ENCODE measurements around the gene FBLN7.

Gene FBLN7

GRCh38 chr2:112157472-112157871 lies 19.3 kb downstream of the FBLN7 start:
- no peak for DNase-seq (ENCODE audit: low read depth)

GRCh38 chr2:112159454-112159921 lies 21.3 kb downstream of the FBLN7 start:
- no peak for DNase-seq (ENCODE audit: low read depth)

- no peak for DNase-seq (ENCODE audit: low read depth)
These were observed 22.4 kb downstream of the FBLN7 start for GRCh38 chr2:112160283-112161250.

GRCh38 chr2:112161431-112162145 lies 23.4 kb downstream of the FBLN7 start:
- no peak for DNase-seq (ENCODE audit: low read depth)

- no peak for DNase-seq (ENCODE audit: low read depth)
These were observed 24.2 kb downstream of the FBLN7 start for GRCh38 chr2:112162341-112162740.

- DNase-seq (ENCODE audit: low read depth): no peak
These were observed 24.8 kb downstream of the FBLN7 start for GRCh38 chr2:112162956-112163355.

GRCh38 chr2:112163541-112163981 lies 25.4 kb downstream of the FBLN7 start:
- no peak for DNase-seq (ENCODE audit: low read depth)

GRCh38 chr2:112164876-112165275 lies 26.7 kb downstream of the FBLN7 start:
- DNase-seq (ENCODE audit: low read depth): no peak

GRCh38 chr2:112165296-112165695 lies 27.1 kb downstream of the FBLN7 start:
- no peak for DNase-seq (ENCODE audit: low read depth)

- DNase-seq (ENCODE audit: low read depth): no peak
These were observed 28.8 kb downstream of the FBLN7 start for GRCh38 chr2:112166806-112167499.

GRCh38 chr2:112168422-112169124 lies 30.4 kb downstream of the FBLN7 start:
- DNase-seq (ENCODE audit: low read depth): no peak

GRCh38 chr2:112170495-112170894 lies 32.3 kb downstream of the FBLN7 start:
- no peak for DNase-seq (ENCODE audit: low read depth)

GRCh38 chr2:112173646-112174319 lies 35.6 kb downstream of the FBLN7 start:
- no peak for DNase-seq (ENCODE audit: low read depth)

- DNase-seq (ENCODE audit: low read depth): no peak
These were observed 36.2 kb downstream of the FBLN7 start for GRCh38 chr2:112174383-112174782.

- no peak for DNase-seq (ENCODE audit: low read depth)
These were observed 37.1 kb downstream of the FBLN7 start for GRCh38 chr2:112175333-112175732.

GRCh38 chr2:112175958-112176573 lies 37.9 kb downstream of the FBLN7 start:
- DNase-seq (ENCODE audit: low read depth): no peak

GRCh38 chr2:112181571-112182290 lies 43.5 kb downstream of the FBLN7 start:
- peak; percentile 68 for DNase-seq (ENCODE audit: low read depth)

GRCh38 chr2:112182581-112183034 lies 44.4 kb downstream of the FBLN7 start:
- DNase-seq (ENCODE audit: low read depth): peak; percentile 34

- DNase-seq (ENCODE audit: low read depth): no peak
These were observed 45.3 kb downstream of the FBLN7 start for GRCh38 chr2:112183327-112184025.
